HG03439 (cell line): ENCODE results near the gene APRT.
"Not testable (repeated sequence)": the region's sequence is repeated elsewhere in the genome, so short reads cannot be mapped to it uniquely, and the experiment has no call there.

Experiments used
- ATAC-seq: cut with Tn5 transposase; IDR thresholded peaks from one replicate; pipeline ENCODE4 v1.9.1; 2021; ENCODE audit warnings: mild to moderate bottlenecking, moderate library complexity; ENCODE audit not compliant: unreplicated experiment

The APRT gene

DNA sequence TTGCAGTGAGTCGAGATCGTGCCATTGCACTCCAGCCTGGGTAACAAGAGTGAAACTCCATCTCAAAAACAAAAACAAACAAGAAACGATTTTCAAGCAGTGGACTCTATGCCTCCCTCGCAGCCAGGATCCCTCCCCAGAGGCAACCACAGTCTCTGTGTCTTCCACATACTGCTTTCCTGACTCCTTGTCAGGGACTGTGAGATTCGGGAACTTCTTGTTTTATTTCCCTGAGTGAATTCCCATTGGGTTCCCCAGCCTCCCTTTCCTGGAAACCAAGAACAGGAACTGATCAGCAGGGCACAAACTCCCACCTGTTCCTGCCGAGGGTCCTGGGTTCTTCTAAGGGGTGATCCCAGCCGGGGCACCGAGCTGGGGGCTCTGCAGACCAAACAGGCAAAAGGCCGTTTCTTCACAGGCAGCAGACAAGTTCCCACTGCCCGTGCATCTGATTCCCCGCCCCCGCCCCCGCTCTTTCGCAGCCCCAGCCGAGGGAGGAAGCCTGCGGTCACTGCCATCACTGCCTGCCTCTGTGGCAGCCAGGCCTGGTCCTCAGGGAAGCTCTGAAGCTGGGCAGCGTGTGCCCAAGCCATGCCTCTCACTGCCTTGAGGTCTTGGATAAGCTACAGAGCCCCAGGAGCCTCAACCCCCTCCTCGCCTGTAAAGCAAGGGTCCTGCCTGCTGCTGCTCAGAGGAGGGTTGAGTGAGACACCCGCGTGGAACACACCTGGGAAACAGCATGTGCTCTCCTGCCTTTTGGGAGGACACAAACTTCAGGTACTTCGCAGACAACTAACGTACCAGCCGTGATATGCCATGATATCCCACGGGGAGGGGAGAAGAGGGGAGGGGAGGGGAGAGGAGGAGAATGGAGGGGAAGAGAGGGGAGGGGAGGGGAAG is 21.2 kb downstream of the APRT start:
- ATAC-seq = no peak

DNA sequence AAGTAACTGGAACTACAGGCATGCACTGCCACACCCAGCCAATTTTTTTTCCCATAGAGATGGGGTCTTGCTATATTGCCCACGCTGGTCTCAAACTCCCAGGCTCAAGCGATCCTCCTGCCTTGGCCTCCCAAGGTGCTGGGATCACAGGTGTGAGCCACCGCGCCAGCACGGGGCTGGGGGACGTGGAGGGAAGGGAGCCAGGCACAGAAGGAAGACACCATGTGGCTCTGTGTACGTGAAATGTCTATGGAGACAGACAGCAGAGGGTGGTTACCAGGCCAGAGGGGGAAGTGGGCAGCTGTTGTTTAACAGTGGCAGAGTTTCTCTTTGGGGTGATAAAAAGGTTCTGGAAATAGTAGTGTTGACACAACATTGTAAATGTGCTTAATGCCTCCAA is 22.1 kb downstream of the APRT start:
- ATAC-seq = no peak

DNA sequence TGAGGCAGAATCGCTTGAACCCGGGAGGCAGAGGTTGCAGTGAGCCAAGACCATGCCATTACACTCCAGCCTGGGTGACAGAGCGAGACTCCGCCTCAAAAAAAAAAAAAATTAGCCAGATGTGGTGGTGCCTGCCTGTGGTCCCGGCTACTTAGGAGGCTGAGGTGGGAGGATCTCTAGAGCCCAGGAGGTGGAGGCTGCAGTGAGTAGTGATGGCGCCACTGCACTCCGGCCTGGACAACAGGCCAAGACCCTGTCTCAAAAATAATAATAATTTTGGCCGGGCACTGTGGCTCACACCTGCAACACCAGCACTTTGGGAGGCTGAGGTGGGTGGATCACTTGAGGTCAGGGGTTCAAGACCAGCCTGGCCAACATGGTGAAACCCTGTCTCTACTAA is 23.0 kb downstream of the APRT start:
- not testable (repeated sequence) for ATAC-seq

DNA sequence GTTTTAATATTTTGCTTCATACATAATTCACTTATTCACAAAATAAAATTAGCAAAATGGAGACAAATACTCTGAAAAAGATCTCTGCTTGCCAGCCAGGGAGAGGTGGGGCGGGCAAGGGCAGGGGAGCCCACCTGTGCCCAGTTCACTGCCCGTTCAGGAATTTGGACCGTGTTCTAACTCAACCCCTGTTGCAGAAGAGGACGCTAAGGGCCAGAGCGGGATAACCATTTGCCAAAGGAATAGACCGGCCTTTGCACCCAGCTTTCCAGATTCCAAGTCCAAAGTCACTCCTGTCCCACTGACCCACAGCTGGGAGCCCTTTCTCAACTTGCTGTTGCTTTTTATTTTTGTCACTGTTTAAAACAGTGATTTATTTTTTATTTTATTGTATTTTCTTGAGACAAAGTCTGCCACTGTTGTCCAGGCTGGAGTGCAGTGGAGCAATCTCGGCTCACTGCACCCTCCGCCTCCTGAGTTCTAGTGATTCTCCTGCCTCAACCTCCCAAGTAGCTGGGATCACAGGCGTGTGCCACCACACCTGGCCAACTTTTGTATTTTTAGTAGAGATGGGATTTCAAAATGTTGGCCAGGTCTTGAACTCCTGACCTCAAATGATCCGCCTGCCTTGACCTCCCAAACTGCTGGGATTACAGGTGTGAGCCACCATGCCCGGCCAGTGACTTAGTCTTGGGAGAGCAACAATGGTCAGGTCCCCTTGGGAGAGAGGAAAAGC is 24.0 kb downstream of the APRT start:
- no peak for ATAC-seq

DNA sequence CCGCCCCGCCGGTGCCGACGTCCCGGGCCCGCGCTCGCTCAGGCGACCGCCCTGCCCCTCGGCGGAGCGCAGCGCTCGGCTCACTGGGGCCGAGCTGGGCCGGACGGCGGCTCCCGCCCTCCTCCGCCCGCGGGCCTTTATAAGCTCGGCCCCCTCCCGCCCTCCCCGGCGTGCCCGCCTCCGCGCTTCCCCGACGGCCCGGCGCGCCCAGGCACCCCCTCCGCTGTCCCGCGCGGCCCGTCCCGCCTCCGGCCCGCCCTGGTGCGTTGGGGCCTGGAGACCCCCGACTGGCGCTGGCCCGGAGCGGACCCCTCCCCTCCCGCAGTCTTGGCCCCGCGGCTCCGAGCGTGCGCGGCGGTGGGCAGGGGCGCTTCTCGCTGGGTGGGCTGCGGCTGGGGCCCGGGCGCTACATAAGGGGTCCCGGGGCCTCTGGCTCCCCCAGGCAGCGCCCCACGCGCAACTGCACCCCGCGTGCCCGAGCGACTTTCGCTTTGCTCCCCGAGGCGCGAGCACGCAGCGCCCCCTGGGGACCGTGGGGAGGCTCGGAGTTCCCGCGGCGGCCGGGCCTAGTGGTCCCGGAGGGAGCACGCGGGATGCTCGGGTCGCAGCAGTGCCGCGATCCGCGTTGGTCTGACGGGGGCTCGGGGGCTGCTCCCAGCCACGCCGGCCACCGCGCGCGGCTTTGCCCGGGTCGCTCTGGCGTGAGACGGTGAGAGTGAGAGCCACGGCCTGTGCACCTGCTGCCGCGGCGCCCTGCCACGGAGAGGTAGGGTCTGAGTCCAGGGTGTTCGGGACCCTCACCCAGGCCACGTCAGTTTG is 26.4 kb downstream of the APRT start, which contains the start of gene PIEZO1:
Gene PIEZO1, minus strand, starts transcription at position 115 of the 819 bp plus-strand sequence. CDS start 256 bp downstream, outside the sequence.
- no peak for ATAC-seq

DNA sequence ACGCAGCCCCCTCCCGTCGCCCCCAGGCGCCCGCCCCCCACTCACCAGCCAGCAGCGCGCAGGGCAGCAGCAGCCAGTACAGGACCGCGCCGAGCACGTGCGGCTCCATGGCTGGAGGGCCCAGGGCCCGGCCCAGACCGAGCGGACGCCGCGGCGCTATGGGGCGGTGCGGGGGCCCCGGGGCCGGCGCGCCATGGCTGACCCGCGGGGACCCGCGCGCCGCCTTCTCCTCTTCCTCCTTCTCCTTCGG is 26.9 kb downstream of the APRT start:
- ATAC-seq = no peak

DNA sequence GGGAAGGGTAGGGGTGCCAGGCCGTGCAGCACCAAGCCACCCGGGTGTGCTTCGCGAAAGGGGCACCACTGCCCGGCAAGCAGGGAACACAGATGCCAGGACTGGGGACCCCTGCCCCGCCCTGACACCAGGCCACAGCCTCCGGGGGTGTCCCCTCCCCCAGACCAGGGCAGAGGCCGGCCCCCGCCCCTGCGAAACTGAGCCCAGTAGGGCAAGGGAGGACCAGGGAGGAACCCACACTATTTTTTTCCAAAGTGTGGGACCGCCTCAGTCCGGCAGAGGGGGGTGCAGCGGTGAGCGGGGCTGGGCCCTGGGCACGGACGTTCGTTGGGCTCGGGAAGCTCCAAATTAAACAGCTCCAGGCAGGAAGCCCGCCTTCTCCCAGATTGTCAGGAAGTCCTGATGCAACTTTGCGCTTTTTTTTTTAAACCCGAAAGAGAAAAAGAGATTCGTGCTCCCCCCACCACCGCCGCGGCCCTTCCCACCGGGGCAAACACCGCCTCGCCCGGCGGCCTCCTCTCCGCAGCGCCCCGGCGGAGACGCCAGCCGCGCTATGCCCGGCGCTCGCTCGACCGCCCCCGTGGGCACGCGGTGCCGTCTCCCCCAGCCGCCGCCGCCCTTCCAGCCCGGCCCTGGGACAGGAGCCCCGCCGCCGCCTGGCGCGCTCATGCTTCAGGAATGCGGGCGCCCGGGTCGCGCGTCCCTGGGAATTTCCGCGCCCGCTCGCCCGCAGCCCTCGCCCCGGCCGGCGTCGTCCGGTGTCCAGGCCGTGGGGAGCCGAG is 27.5 kb downstream of the APRT start:
- no peak for ATAC-seq

DNA sequence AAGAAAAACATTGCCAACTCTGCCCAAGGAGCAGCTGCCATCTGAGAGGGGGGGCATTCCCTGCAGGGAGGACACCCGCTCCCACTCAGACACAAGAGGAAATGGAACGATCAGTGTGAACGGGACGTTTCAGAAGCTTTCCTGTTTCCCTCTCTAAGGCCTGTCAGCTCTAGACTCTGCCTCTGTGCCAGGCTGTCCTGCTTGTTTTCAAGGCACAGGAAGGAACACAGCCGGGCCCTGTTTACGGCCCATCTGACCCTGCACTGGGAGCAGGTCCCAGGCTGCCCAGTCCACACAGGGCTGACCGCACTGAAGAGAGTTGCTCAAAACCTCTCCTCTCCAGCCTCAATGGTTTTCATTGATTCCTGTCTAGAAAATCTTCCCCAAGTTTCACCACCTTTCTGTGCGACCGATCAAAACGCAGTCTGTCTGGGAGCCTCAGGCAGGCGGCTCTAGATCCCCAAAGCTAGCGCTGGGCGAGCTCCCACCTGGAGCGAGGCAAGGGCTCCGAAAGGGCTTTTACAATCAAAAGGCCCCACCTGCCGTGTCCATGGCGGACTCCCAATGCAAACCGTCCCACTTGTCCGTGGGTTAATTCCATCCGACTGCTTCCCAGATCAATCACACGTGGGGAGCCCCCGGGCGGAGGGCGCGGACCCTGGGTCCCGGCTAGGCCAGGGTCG is 28.2 kb downstream of the APRT start:
- no peak for ATAC-seq

DNA sequence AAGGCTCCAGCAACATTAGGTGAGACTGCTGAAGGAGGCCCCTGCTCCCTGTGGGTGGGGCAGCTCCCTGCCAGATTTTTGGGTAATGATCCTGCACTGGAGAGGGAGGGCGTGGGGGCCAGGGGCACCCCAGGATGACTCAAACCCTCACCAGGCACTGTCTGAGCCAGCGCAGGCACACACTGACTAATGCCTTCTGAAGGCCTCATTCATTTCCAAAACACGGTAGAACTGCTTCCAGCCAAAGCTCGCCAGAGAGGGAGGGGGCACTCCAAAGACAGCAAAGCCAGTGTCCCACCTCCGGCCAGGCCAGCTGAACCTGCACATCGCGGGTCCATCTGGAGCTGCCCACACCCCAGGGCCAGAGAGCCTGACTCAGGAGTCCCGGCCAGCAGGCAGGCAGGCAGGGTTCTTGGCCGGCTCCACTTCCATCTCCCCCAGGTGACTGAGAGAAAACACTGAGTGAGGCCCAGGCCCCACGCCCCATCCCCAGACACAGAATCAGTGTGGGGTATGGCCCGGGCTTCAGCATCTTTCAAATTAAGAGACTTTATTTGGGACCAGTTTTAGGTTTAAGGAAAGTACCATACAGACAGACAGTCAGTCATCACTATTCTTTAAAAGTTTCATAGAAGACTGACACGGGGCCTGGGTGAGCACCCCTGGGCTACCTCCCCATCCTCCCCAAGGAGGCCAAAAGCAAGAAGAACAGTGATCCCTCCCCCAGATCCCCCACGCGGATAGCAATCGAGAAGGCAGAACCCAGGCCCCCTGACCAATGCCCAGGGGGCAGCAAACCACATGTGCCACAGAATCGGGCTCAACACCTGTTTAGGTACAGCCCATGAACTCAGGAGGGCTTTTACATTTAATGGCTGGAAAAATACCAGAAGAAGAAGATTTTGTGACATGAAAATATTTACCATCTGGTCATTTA is 29.0 kb downstream of the APRT start:
- no peak for ATAC-seq

DNA sequence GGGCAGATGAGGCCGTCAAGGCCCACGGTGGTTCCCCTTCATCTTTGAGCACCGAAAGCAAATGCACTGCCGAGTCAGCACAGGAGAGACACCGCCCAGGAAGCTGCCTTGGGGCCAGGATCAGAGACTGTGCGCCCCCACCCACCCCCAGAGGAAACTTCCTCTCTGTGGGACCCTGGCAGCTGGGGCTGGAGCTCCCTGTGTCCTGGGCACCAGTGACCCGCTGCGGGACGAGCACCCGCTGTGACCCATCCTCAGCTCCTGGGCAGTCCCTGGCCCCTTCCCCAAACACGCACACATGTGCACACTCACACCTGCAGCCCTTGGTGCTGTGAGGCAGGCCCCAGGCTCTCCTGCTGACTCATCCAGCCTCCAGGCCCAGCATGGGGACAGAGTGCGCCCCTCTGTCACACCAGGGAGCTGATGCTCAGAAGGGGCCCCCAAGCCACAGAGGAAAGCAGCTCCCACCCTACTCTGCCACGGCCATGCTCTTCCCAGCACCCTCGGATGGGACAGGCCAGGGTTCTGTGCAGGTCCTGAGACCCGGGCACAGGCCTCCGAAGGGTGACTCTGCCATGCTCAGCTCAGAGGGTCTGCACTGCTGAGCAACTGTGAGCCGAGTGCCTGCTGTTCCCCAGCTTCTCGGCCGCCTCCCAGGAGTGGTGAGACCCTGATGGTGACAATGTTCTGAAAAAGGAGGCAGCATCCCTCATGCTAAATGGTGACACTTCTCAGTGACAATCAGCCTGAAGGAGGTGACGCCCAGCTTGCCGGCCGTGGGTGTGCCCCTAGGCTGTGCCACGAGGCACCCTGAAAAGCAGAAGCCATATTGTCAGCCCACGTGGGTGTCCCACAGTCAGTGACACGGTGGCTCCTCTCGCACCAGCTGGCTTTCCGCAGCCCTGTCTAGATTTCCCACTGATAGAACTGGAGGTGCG is 30.3 kb downstream of the APRT start:
- ATAC-seq = no peak

DNA sequence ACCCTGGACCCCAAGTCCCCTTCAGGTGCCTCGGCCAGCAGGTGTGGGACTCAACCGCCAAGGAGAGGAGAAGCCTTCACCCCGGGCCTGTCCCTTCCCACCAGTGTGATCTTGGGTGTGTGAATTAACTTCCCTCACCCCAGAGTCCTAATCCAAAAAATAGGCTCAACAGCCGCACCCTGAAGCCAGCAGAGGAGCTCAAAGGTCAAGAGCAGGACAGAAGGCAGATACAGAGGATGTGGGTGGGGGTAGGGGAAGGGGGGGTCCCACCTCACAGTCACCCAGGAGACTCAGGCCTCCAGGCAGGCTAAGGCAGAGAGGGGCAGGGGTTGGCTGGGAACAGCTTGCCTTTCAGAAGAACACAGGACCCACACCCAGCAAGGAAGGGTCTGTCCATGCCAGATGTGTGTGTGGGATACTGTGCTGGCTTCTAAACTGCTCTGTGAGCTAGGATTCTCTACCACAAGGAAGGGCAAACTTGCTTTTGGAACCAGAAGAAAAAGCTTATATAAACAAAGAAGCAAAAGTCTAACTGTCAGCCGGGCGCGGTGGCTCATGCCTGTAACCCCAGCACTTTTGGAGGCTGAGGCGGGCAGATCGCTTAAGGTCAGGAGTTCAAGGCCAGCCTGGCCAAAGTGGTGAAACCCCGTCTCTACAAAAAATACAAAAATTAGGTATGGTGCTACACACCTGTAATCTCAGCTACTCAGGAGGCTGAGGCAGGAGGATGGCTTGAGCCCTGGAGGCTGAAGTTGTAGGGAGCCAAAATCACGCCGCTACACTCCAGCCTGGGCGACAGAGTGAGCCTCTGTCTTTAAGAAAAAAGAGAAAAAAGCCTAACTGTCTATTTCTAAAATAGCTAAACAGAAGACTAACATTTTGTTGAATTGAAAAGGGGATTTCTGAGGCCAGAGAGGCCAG is 31.3 kb downstream of the APRT start:
- ATAC-seq = no peak

DNA sequence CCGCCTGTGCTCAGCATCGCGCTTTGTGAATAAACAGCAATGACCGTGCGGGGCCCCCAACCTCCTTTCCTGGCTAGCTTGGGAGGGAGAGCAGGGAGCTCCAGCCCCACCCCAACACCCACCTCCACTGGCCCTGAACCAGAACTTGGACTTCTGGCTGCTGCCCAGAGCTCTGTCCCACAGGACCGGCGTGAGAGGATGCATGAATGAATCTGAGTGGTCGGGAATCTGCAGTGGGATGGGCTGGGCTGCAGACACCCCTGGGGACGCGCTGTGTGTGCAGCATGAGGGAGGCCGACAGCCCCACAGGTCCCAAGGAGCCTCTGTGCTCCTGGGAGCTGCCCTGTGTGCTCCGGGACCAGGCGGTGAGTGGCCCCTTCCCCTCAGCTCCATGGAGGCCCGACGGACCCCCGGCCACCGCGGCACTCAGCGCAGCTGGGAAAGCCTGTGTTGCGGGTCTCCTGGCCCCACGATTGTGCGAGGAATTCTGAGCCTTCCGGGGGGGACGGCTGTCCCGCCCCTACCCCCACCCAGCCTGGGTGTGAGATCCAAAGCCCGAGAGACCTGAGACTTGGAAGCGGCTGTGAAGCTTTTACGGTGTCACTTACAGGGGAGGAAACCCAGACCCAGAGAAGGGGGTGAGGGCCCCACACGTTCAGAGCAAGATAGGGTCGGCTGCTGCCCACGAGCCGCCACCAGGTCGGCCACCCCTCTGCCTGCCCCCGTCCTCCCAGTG is 32.2 kb downstream of the APRT start:
- no peak for ATAC-seq

DNA sequence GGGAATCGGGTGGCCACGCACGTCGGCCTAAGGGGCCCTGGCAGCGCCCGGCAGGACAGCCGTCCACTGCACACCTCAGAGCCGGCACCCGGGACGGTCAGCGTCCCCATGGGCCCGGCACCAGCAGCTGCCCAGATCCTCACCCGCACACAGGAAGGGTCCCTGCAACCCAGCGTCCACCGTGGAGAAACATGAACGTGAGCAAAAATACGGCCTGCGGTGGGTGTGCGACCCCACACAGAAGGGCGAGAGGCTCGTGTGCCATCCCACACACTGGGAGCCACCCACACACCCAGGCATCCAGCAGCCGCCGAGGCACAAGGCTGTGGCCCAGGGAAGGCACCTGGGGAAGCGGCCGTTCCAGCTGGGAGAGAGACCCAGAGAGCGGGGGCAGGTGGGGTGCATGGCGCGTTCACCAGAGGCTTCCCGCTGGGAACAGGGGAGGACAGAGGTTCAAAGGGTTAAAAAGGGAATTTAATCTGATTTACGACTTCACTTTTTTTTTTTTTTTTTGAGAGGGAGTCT is 33.1 kb downstream of the APRT start:
- ATAC-seq = no peak

DNA sequence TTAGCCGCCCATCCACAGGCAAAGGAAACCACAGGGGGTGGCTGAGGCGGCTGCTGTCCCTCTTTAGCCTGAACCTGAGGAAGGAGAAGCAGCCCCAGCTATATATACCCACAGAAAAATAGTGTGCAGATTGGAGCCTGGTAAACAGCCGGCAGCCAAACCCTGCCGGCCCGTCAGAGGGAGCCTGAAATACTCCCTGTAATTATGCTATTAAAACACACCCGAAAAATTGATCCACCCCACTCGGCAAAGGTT is 33.5 kb downstream of the APRT start:
- ATAC-seq = no peak

DNA sequence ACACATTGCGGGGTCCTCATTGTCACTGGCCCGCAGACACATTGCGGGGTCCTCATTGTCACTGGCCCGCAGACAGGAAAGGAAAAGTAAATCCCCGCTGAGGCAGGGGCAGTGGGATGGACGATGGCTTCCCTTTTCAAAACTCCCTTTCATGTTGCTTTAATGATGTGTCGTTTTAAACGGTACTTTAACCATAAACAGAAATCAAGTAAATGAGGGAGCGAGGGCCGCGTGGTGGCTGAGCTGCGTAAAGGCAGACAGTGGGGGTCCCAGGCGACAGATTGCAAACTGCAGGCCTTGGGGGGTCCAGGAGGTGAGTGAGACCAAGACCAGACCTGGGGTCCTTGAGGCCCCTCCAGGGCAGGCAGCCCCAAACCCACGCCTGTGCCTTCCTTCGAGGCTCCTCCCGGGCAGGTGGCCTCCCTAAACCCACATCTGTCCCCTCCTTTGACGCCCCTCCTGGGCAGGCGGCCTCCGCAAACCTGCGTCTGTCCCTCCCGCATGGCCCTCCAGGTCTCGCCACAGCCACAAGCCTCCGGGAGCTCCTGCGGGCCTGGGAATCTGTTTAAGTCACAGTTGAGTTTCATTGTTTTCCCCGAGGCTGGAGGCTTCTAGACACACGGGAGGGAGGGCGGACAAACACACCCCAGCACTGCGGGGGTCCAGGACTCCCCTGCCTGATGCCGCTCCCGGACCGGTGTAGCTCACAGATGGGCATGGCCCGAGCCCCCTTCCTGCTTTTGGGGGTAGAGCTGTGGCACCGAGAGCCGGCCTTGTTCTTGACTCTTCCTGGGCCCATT is 34.1 kb downstream of the APRT start:
- ATAC-seq = no peak

DNA sequence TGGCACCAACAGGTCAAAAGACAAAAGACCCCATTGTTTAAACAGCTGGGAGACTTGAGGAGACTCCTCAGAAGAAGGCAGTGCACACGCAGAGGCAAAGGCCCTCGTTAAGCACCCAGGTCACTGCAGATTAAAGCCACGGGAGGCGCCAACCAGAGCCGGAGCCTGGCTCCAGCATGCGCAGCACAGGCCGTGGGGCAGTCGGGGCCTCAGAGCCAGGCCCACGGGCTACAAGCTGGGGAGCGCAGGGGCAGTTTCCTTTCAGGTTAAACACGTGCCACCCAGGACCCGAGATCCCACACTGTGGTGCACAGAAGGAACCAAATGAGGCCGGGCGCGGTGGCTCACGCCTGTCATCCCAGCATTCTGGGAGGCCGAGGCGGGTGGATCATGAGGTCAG is 35.9 kb downstream of the APRT start:
- ATAC-seq = no peak
